ENCODE measurements around the gene FAM107A.

The FAM107A gene

GRCh38 chr3:58577269-58577821 is at the start of gene FAM107A:
Gene FAM107A (minus strand): TSS chr3:58577391. CDS start chr3:58569860, 7,531 bp downstream.
- TF ChIP-seq CTCF (IDR thresholded peaks at IDR 0.05), result peak in 1 of 2 experiments; percentile 12

GRCh38 chr3:58625196-58625824 is 48.1 kb upstream of the FAM107A start:
- H3K4me3 ChIP-seq, result no peak overlapping the region
- H3K27me3 ChIP-seq, result peaks cover 0 to 9% of the 10 kb centered on the region in 2 donors
- no peak for TF ChIP-seq CTCF (IDR thresholded peaks at IDR 0.05)
- intact Hi-C loops (cut with DNase I; ENCODE audit: low total_unique reads), result no loop called here
- H3K36me3 ChIP-seq, result no peaks in the 10 kb centered on the region
- DNase-seq, result no peak
- H3K4me1 ChIP-seq, result peaks cover 0 to 40% (median 16%) of the 10 kb centered on the region in 4 donors
- H3K9me3 ChIP-seq, result no peaks in the 10 kb centered on the region
- no peak overlapping the region for H3K27ac ChIP-seq

More at GRCh38 chr3:58577269-58577821, at the start of gene FAM107A:
- H3K27me3 ChIP-seq, result peaks cover 0 to 2% of the 10 kb centered on the region in 2 donors
- H3K9me3 ChIP-seq, result no peaks in the 10 kb centered on the region
- intact Hi-C loops (cut with DNase I; ENCODE audit: low total_unique reads), result no loop called here
- peak within 1 kb of the TSS; percentile 14 to 44 for H3K27ac ChIP-seq
- peak; percentile 62 to 72 for DNase-seq
- no peaks in the 10 kb centered on the region for H3K36me3 ChIP-seq
- H3K4me1 ChIP-seq, result peaks cover 0 to 8% (median 5%) of the 10 kb centered on the region in 4 donors
- peak within 1 kb of the TSS; percentile 1 to 18 for H3K4me3 ChIP-seq

GRCh38 chr3:58624550-58624949 is 47.4 kb upstream of the FAM107A start:
- Histone ChIP-seq H3K9me3 (no peaks in the 10 kb centered on the region), H3K27me3 (peaks cover 0 to 8% of the 10 kb centered on the region in 2 donors), H3K27ac (no peak overlapping the region), H3K4me3 (no peak overlapping the region), H3K4me1 (peaks cover 0 to 32% (median 12%) of the 10 kb centered on the region in 4 donors), H3K36me3 (no peaks in the 10 kb centered on the region)
- no peak for DNase-seq
- intact Hi-C loops (cut with DNase I; ENCODE audit: low total_unique reads), result no loop called here
- no peak for TF ChIP-seq CTCF (IDR thresholded peaks at IDR 0.05)

- H3K36me3 ChIP-seq, result no peaks in the 10 kb centered on the region
- H3K4me3 ChIP-seq, result no peak overlapping the region
- H3K27me3 ChIP-seq, result peaks cover 0 to 8% of the 10 kb centered on the region in 2 donors
- TF ChIP-seq CTCF (IDR thresholded peaks at IDR 0.05), result no peak
- peaks cover 0 to 28% (median 10%) of the 10 kb centered on the region in 4 donors for H3K4me1 ChIP-seq
- no peak overlapping the region for H3K27ac ChIP-seq
- no peak for DNase-seq
- no peaks in the 10 kb centered on the region for H3K9me3 ChIP-seq
- intact Hi-C loops (cut with DNase I; ENCODE audit: low total_unique reads), result no loop called here
These were observed 46.8 kb upstream of the FAM107A start for GRCh38 chr3:58623961-58624360.

GRCh38 chr3:58623478-58623877 is 46.3 kb upstream of the FAM107A start:
- H3K27me3 ChIP-seq, result peaks cover 0 to 8% of the 10 kb centered on the region in 2 donors
- H3K27ac ChIP-seq, result no peak overlapping the region
- H3K36me3 ChIP-seq, result no peaks in the 10 kb centered on the region
- no peak overlapping the region for H3K4me3 ChIP-seq
- H3K4me1 ChIP-seq, result peaks cover 0 to 23% (median 8%) of the 10 kb centered on the region in 4 donors
- intact Hi-C loops (cut with DNase I; ENCODE audit: low total_unique reads), result no loop called here
- no peak for DNase-seq
- TF ChIP-seq CTCF (IDR thresholded peaks at IDR 0.05), result no peak
- no peaks in the 10 kb centered on the region for H3K9me3 ChIP-seq

Measured in tibial artery (tissue), 4 donors.